ENCODE measurements around the gene ASGR1.

Gene ASGR1

GRCh38 chr17:7208754-7209460 is 29.7 kb upstream of the ASGR1 start:
- Mint-ChIP-seq H3K9me3 (no peaks in the 10 kb centered on the region), H3K4me3 (no peak overlapping the region), H3K27me3 (peaks cover 0 to 24% of the 10 kb centered on the region in 2 donors), H3K4me1 (peaks cover 32% of the 10 kb centered on the region in 2 donors), H3K36me3 (peaks cover 0 to 3% of the 10 kb centered on the region in 2 donors), H3K27ac (no peak overlapping the region)
- ATAC-seq (replicated peaks) (no peak), DNase-seq (no peak)

DNA sequence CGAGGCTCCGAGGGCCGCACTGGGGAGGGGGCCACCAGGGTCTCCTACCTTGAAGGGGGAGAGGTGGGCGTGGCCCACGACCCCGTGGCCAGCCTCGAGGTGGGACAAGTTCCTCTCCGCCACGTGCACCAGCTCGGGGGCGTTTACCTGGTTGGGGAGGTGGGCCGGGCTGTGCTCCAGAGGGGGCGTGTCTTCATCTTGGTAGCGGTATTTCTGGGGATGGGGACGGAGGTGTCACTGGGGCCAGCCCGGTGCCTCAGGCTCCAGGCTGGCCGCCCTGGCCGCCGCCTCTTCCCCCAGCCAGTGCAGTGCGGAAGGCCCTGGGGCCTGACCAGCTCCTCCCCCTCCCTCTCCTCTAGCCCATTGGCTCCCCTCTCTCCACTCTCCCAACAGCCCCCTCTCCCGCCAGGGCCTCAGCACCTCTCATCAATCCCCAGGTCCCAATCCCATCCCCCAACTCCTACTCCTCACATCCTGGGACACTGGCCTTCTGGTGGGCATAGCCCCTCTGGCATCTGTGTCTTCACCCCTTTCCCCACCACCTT is 28.9 kb upstream of the ASGR1 start:
- Mint-ChIP-seq H3K9me3 (no peaks in the 10 kb centered on the region), H3K4me1 (peaks cover 26% of the 10 kb centered on the region in 2 donors), H3K27ac (no peak overlapping the region), H3K36me3 (peaks cover 0 to 3% of the 10 kb centered on the region in 2 donors), H3K27me3 (peaks cover 0 to 18% of the 10 kb centered on the region in 2 donors), H3K4me3 (no peak overlapping the region)
- ATAC-seq (replicated peaks) (no peak), DNase-seq (no peak)

- H3K4me3 Mint-ChIP-seq: no peak overlapping the region
- H3K9me3 Mint-ChIP-seq: no peaks in the 10 kb centered on the region
- peak overlapping the region; percentile 9 for H3K27ac Mint-ChIP-seq
- ATAC-seq (replicated peaks) (no peak), DNase-seq (no peak)
- peaks cover 0 to 17% of the 10 kb centered on the region in 2 donors for H3K27me3 Mint-ChIP-seq
- peaks cover 26% of the 10 kb centered on the region in 2 donors for H3K4me1 Mint-ChIP-seq
- H3K36me3 Mint-ChIP-seq: peaks cover 0 to 3% of the 10 kb centered on the region in 2 donors
Observed at GRCh38 chr17:7207120-7208001, 28.2 kb upstream of the ASGR1 start.

DNA sequence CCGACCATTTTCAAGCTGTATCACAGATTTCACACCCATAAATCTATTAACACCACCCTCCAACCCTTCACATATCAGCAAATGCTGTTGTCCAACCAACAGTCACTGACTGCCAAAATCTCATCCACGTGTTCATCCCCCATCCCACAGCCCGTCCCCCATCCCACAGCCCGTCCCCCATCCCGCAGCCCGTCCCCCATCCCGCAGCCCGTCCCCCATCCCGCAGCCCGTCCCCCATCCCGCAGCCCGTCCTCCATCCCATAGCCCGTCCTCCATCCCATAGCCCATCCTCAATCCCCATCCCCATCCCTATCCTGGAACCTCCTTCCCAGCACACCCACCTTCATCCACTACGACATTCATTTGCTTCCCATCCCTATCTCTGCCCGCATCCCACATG is 26.4 kb upstream of the ASGR1 start:
- peak overlapping the region; percentile 97 for H3K27ac Mint-ChIP-seq
- H3K4me1 Mint-ChIP-seq: peaks cover 22 to 26% of the 10 kb centered on the region in 2 donors
- DNase-seq: no peak
- H3K27me3 Mint-ChIP-seq: peaks cover 0 to 8% of the 10 kb centered on the region in 2 donors
- H3K4me3 Mint-ChIP-seq: peak overlapping the region; percentile 88 to 91
- H3K36me3 Mint-ChIP-seq: peaks cover 0 to 3% of the 10 kb centered on the region in 2 donors
- H3K9me3 Mint-ChIP-seq: no peaks in the 10 kb centered on the region
- no peak for ATAC-seq (replicated peaks)

GRCh38 chr17:7204828-7205461 is 25.8 kb upstream of the ASGR1 start:
- H3K36me3 Mint-ChIP-seq: peaks cover 0 to 3% of the 10 kb centered on the region in 2 donors
- peak overlapping the region; percentile 97 for H3K27ac Mint-ChIP-seq
- ATAC-seq (replicated peaks): peak; percentile 93 to 95
- H3K9me3 Mint-ChIP-seq: no peaks in the 10 kb centered on the region
- peak overlapping the region; percentile 88 to 91 for H3K4me3 Mint-ChIP-seq
- H3K27me3 Mint-ChIP-seq: peaks cover 0 to 2% of the 10 kb centered on the region in 2 donors
- DNase-seq: peak; percentile 92
- peaks cover 22 to 26% of the 10 kb centered on the region in 2 donors for H3K4me1 Mint-ChIP-seq

DNA sequence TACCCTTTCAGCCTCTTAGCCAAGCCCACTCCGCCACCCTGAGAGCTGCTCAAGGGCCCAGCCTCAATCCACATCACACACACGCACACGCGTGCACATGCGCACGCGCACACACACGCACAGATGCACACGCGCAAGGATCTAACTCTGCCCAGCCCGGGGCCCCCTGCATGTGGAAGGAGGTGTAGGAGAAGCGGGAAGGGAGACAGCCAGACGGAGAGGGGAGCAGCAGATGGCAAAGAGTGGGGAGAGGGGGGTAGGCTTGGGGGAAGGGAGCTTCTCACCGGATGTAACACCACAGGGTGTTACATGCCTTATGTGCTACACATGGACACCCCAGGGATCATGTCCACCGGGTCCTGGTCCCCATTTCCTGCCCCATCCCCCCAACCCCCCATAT is 25.2 kb upstream of the ASGR1 start:
- H3K27me3 Mint-ChIP-seq: no peaks in the 10 kb centered on the region
- DNase-seq (no peak), ATAC-seq (replicated peaks) (peak in 1 of 2 donors; percentile 2)
- H3K9me3 Mint-ChIP-seq: no peaks in the 10 kb centered on the region
- peaks cover 22 to 26% of the 10 kb centered on the region in 2 donors for H3K4me1 Mint-ChIP-seq
- peak overlapping the region; percentile 88 to 91 for H3K4me3 Mint-ChIP-seq
- peak overlapping the region; percentile 97 for H3K27ac Mint-ChIP-seq
- H3K36me3 Mint-ChIP-seq: peaks cover 0 to 3% of the 10 kb centered on the region in 2 donors

- no peak overlapping the region for H3K4me3 Mint-ChIP-seq
- peak overlapping the region; percentile 63 for H3K27ac Mint-ChIP-seq
- ATAC-seq (replicated peaks): no peak
- no peaks in the 10 kb centered on the region for H3K27me3 Mint-ChIP-seq
- no peak for DNase-seq
- peaks cover 0 to 3% of the 10 kb centered on the region in 2 donors for H3K36me3 Mint-ChIP-seq
- peaks cover 22 to 26% of the 10 kb centered on the region in 2 donors for H3K4me1 Mint-ChIP-seq
- H3K9me3 Mint-ChIP-seq: no peaks in the 10 kb centered on the region
Observed at GRCh38 chr17:7203391-7203790, 24.2 kb upstream of the ASGR1 start.

DNA sequence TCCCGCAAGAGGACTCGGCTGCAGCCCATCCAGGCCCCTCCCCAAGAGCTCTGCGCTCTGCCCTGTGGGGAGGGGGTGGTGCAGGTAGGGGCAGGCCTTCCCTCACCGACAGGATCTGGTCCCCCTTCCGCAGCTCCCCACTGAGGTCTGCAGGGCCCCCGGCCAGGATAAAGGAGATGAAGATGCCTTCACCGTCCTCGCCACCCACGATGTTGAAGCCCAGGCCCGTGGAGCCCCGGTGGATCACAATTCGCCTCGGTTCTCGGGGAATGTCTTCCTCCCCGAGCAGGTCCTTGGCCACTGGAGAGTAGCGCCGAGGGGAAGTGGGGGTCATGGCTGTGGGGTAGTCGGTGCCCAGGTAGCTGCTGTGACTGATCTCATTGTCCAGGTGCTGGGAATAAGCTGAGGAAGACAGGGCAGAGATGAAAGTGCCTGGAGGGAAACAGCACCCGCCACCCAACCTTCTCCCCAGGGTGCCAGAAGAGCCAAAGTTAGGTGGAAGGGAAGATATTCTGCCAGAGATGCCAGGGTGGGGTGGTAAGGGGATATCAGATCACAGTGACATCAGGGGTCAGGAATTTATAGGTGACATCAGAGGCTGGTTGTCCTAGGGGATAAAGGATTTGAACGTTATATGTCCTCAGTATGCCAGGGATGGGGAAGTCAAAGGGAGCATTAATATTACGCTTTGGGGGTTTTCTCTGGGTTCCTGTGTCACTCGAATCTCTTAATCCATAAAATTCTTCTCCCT is 17.7 kb upstream of the ASGR1 start:
- no peak overlapping the region for H3K27ac Mint-ChIP-seq

GRCh38 chr17:7195971-7196370 is 16.8 kb upstream of the ASGR1 start:
- no peaks in the 10 kb centered on the region for H3K27me3 Mint-ChIP-seq
- no peak overlapping the region for H3K4me3 Mint-ChIP-seq
- no peaks in the 10 kb centered on the region for H3K4me1 Mint-ChIP-seq
- peaks cover 0 to 3% of the 10 kb centered on the region in 2 donors for H3K36me3 Mint-ChIP-seq
- no peaks in the 10 kb centered on the region for H3K9me3 Mint-ChIP-seq
- DNase-seq (no peak), ATAC-seq (replicated peaks) (no peak)
- no peak overlapping the region for H3K27ac Mint-ChIP-seq

More for the DNA sequence above, 17.7 kb upstream of the ASGR1 start:
- Mint-ChIP-seq H3K4me3 (no peak overlapping the region), H3K27me3 (no peaks in the 10 kb centered on the region), H3K9me3 (no peaks in the 10 kb centered on the region), H3K36me3 (peaks cover 0 to 3% of the 10 kb centered on the region in 2 donors), H3K4me1 (no peaks in the 10 kb centered on the region)
- DNase-seq (no peak), ATAC-seq (replicated peaks) (no peak)

GRCh38 chr17:7192271-7192937 is 13.2 kb upstream of the ASGR1 start:
- Mint-ChIP-seq H3K27me3 (no peaks in the 10 kb centered on the region), H3K4me1 (no peaks in the 10 kb centered on the region), H3K36me3 (peaks cover 0 to 3% of the 10 kb centered on the region in 2 donors), H3K27ac (no peak overlapping the region), H3K4me3 (no peak overlapping the region), H3K9me3 (no peaks in the 10 kb centered on the region)
- ATAC-seq (replicated peaks) (no peak), DNase-seq (no peak)

GRCh38 chr17:7191571-7192270 is 12.6 kb upstream of the ASGR1 start:
- no peak for DNase-seq
- Mint-ChIP-seq H3K9me3 (no peaks in the 10 kb centered on the region), H3K4me3 (no peak overlapping the region), H3K27me3 (no peaks in the 10 kb centered on the region), H3K4me1 (peaks cover 0 to under 1% of the 10 kb centered on the region in 2 donors), H3K27ac (no peak overlapping the region), H3K36me3 (peaks cover 0 to 3% of the 10 kb centered on the region in 2 donors)
- peak; percentile 42 to 56 for ATAC-seq (replicated peaks)

DNA sequence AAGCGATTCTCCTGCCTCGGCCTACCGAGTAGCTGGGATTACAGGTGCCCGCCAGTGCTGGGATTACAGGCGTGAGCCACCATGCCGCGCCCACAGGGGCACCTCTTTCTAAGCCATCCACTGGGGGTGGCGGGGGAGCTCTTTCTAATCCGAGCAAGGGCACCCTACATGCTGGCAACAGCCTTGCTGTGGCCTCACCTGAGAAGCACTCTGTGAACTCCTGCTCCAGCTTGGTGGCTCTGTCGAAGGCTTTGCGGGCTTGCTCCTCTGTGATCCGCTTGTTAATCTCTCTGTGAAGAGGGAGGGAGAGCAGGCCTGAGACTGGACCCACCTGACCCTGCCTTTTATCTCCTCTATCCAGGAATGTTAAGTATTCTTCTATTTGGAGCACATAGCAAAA is 11.9 kb upstream of the ASGR1 start:
- Mint-ChIP-seq H3K4me3 (no peak overlapping the region), H3K36me3 (peaks cover 0 to 3% of the 10 kb centered on the region in 2 donors), H3K9me3 (no peaks in the 10 kb centered on the region), H3K27me3 (no peaks in the 10 kb centered on the region), H3K4me1 (peaks cover 0 to 6% of the 10 kb centered on the region in 2 donors), H3K27ac (no peak overlapping the region)
- ATAC-seq (replicated peaks) (no peak), DNase-seq (no peak)
